K562 (cell line): ENCODE measurements around the gene SND1. TPM values are rescaled to one million over a fixed set of nuclear protein-coding genes. Genes with fewer than 3 reads are reported as not detected.

Experiments used
- ATAC-seq: fragments of 200-7000 bp; cut with Tn5 transposase; 3 replicates; pipeline ENCODE4 v1.9.1; 2020; ENCODE audit warnings: moderate library complexity
- BruUV-seq: library from RNA; stranded (reverse); fragments of 400-500 nt; replicated peaks from 2 replicates; lab custom pipeline; 2021; lab: Mats Ljungman, UMichigan
- CTCF ChIA-PET: fragments of 300-600 bp; formaldehyde crosslinking; extraction: SDS; loops from one replicate; lab custom pipeline; 2021; ENCODE audit warnings: low intra/inter-chr PET ratio; lab: Yijun Ruan, JAX
- POLR2A ChIA-PET: fragments of 300-600, 350-650 bp; sonication (Branson Sonifier 250); formaldehyde crosslinking; extraction: SDS; loops from one replicate; lab custom pipeline; 2021; ENCODE audit warnings: antibody characterized with exemption, inconsistent platforms; lab: Yijun Ruan, JAX
- DNase-seq, 4 experiments: peaks; one replicate each; pipeline versions ENCODE4 v3.0.0 to v3.0.0-alpha.2; 2011 to 2018; ENCODE audit warnings: low spot score in 3 of 4, mixed read lengths in 3 of 4; ENCODE audit errors: extremely low read depth in 1 of 4
- FAIRE-seq: peaks from 2 replicates; lab custom pipeline; 2011; peaks lifted over from hg19 to GRCh38; lab: Jason Lieb, UNC
- H2AFZ ChIP-seq: 2 replicates; pipeline ENCODE4 v1.6.0; 2011; ENCODE audit warnings: low read depth, low read length, control low read depth, inconsistent platforms
- H3K27ac ChIP-seq: fragments of 200-600 bp; 3 replicates; pipeline ENCODE4 v1.8.0; 2011; ENCODE audit warnings: low read depth, mild to moderate bottlenecking, control low read depth, inconsistent platforms, low read length, moderate library complexity, mixed read lengths; ENCODE audit errors: extremely low read depth
- H3K27me3 ChIP-seq, 2 experiments: fragments of 300-600 bp in 1 of 2; 2 replicates in 1 of 2; 3 replicates in 1 of 2; pipeline versions ENCODE4 v1.6.0 to v1.8.0; 2011; ENCODE audit warnings: inconsistent platforms in 2 of 2, low read length in 2 of 2, mild to moderate bottlenecking in 1 of 2, mixed read lengths in 1 of 2, moderate library complexity in 1 of 2; ENCODE audit not compliant: control insufficient read depth in 2 of 2, insufficient read depth in 2 of 2
- H3K36me3 ChIP-seq: fragments of 300-600 bp; 3 replicates; pipeline ENCODE4 v1.8.0; 2011; ENCODE audit warnings: mild to moderate bottlenecking, low read length, inconsistent platforms; ENCODE audit not compliant: control insufficient read depth, insufficient read depth
- H3K4me1 ChIP-seq, 2 experiments: fragments of 200-600 bp in 1 of 2; replicated peaks in 1 of 2; 2 replicates in 1 of 2; 3 replicates in 1 of 2; pipeline versions ENCODE4 v1.5.1 to v1.8.0; 2011; ENCODE audit warnings: inconsistent platforms in 2 of 2, low read length in 2 of 2, mild to moderate bottlenecking in 1 of 2, mixed read lengths in 1 of 2, moderate library complexity in 1 of 2; ENCODE audit not compliant: control insufficient read depth in 2 of 2, insufficient read depth in 2 of 2
- H3K4me2 ChIP-seq: 2 replicates; pipeline ENCODE4 v1.6.1; 2011; ENCODE audit warnings: low read length, control low read depth, inconsistent platforms, mixed read lengths; ENCODE audit not compliant: insufficient read depth
- H3K4me3 ChIP-seq: fragments of 200-600 bp; sonication (generic), shearing (Covaris generic); 2 replicates; pipeline ENCODE4 v1.5.1; 2016; ENCODE audit warnings: control low read depth, inconsistent platforms
- H3K79me2 ChIP-seq: fragments of 200-600 bp; 3 replicates; pipeline ENCODE4 v1.8.0; 2011; ENCODE audit warnings: low read length, inconsistent platforms; ENCODE audit not compliant: control insufficient read depth, insufficient read depth
- H3K9ac ChIP-seq, 2 experiments: 2 replicates each; pipeline versions ENCODE4 v1.6.0 to v1.6.1; 2011; ENCODE audit warnings: low read depth in 2 of 2, low read length in 2 of 2, control low read depth in 1 of 2, inconsistent platforms in 1 of 2, mild to moderate bottlenecking in 1 of 2, mixed read lengths in 1 of 2; ENCODE audit not compliant: insufficient read depth in 1 of 2
- H3K9me1 ChIP-seq: one replicate; pipeline ENCODE4 v1.6.0; 2011; ENCODE audit warnings: inconsistent platforms, mild to moderate bottlenecking, low read length, moderate library complexity; ENCODE audit not compliant: control insufficient read depth, insufficient read depth
- H3K9me3 ChIP-seq: replicated peaks from 2 replicates; pipeline ENCODE4 v1.5.1; 2011; ENCODE audit warnings: low read depth, low read length, inconsistent platforms; ENCODE audit not compliant: control insufficient read depth, insufficient read depth
- H4K20me1 ChIP-seq: replicated peaks from 2 replicates; pipeline ENCODE4 v1.6.1; 2011; ENCODE audit warnings: low read length, inconsistent platforms, mixed read lengths; ENCODE audit not compliant: control insufficient read depth, insufficient read depth
- CLOCK ChIP-seq: fragments of 250-450 bp; sonication (Bioruptor Pico); IDR thresholded peaks from 2 replicates; pipeline ENCODE4 v1.4.0; 2020; ENCODE audit warnings: mild to moderate bottlenecking, moderate library complexity, borderline replicate concordance
- FOXP1 ChIP-seq: sonication (generic); formaldehyde crosslinking; IDR thresholded peaks from 2 replicates; pipeline ENCODE4 v1.8.0; 2022; ENCODE audit warnings: mild to moderate bottlenecking, missing genetic modification reagents
- IRF2 ChIP-seq: sonication (generic); formaldehyde crosslinking; IDR thresholded peaks from 2 replicates; pipeline ENCODE4 v1.8.1; 2022; ENCODE audit warnings: mild to moderate bottlenecking, missing genetic modification reagents
- MLX ChIP-seq, 2 experiments: fragments of 450-650 bp in 1 of 2; sonication (generic) in 1 of 2; formaldehyde crosslinking; conservative IDR thresholded peaks; 2 replicates each; pipeline versions ENCODE4 v1.4.0 to v1.8.1; 2020 to 2022; ENCODE audit warnings: mild to moderate bottlenecking in 1 of 2, missing genetic modification reagents in 1 of 2
- ZC3H4 ChIP-seq: sonication (generic); formaldehyde crosslinking; IDR thresholded peaks from 2 replicates; pipeline ENCODE4 v1.9.0; 2021; ENCODE audit warnings: missing genetic modification reagents, borderline replicate concordance
- ZNF217 ChIP-seq: sonication (generic); formaldehyde crosslinking; IDR thresholded peaks from 2 replicates; pipeline ENCODE4 v1.8.0; 2022; ENCODE audit warnings: mild to moderate bottlenecking, missing genetic modification reagents
- ZNF318 ChIP-seq, 2 experiments: fragments of 450-650 bp; IDR thresholded peaks; 2 replicates each; pipeline ENCODE4 v1.6.1; 2016; ENCODE audit warnings: mild to moderate bottlenecking in 2 of 2, borderline replicate concordance in 1 of 2, low read depth in 1 of 2, moderate library complexity in 1 of 2
- ZNF699 ChIP-seq: fragments of 250-450 bp; sonication (Bioruptor Pico); IDR thresholded peaks from 2 replicates; pipeline ENCODE4 v1.8.0; 2021; ENCODE audit warnings: mild to moderate bottlenecking, moderate library complexity; ENCODE audit not compliant: insufficient replicate concordance
- WGBS: fragments of 100-300 bp; shearing (Covaris generic); methylation state at CpG from one replicate; pipeline ENCODE4 v1.1.6; 2016; ENCODE audit warnings: low coverage, mixed read lengths; ENCODE audit not compliant: insufficient coverage; ENCODE audit errors: missing lambda C conversion rate; 5-methylcytosine and 5-hydroxymethylcytosine counted together
- in situ Hi-C: fragments of 300-500 bp; cut with MboI; formaldehyde crosslinking; loops from 4 replicates; pipeline ENCODE4 v1.15.0; 2018; ENCODE audit warnings: inconsistent platforms, mixed read lengths
- intact Hi-C: fragments of 100-400 bp; cut with micrococcal nuclease; formaldehyde crosslinking; loops from 2 replicates; pipeline ENCODE4 v1.14.2; 2022
- polyA plus RNA-seq, 8 experiments: library from polyadenylated mRNA; depleted of rRNA in 4 of 8; stranded (reverse) in 5 of 8; unstranded in 3 of 8; fragments of >200 nt; fragmentation: Nextera tagmentation in 2 of 8; fragmentation: Illumina TruSeq in 1 of 8; extraction: Ambion mirVana in 2 of 8; extraction: Trizol in 1 of 8; gene quantifications; 2 replicates each; pipeline versions ENCODE4 v1.2.1 to v1.2.3, GENCODE V29; 2011 to 2014; ENCODE audit warnings: inconsistent platforms in 1 of 8, missing spikeins in 1 of 8
- total RNA-seq, 7 experiments: library from RNA; depleted of rRNA in 6 of 7; stranded (reverse); fragments of >200 nt in 6 of 7; fragmentation: Illumina TruSeq in 2 of 7; extraction: Trizol in 2 of 7; gene quantifications; 2 replicates each; pipeline versions ENCODE4 v1.2.1 to v1.2.3, GENCODE V29; 2011 to 2021; ENCODE audit warnings: low replicate concordance in 1 of 7

The SND1 gene
- total and polyA plus RNA-seq, 9 of the 15 experiments (the other 6 are each of a cell fraction or from before 2014, with no cell fraction given): 46.5 to 307 (median 191) TPM

- TF ChIP-seq IRF2 (CRISPR knock-in tag) (no peak), ZNF699 (CRISPR knock-in tag) (no peak), ZC3H4 (no peak), FOXP1 (CRISPR knock-in tag) (no peak)
Observed at GRCh38 chr7:127771707-127772106, 119.7 kb downstream of the SND1 start (continued).

- H3K79me2 ChIP-seq: peaks cover 42% of the 10 kb centered on the region
- peaks cover 0 to 2% of the 10 kb centered on the region in 2 experiments; a peak in 1 of 5 replicates for H3K4me1 ChIP-seq
- FAIRE-seq (no peak), DNase-seq (no peak), ATAC-seq (no peak)
- intact Hi-C loops: no loop called here
- H3K9me3 ChIP-seq: no peaks in the 10 kb centered on the region
- no peaks in the 10 kb centered on the region for H3K9me1 ChIP-seq
- in situ Hi-C loops: no loop called here
- WGBS: 92% methylated on average over 1 of the region's 1 CpG
- H3K4me2 ChIP-seq: no peak overlapping the region
- H3K27me3 ChIP-seq: no peaks in the 10 kb centered on the region
- H3K27ac ChIP-seq: no peak overlapping the region
- no peak overlapping the region for H3K4me3 ChIP-seq
- no TSS peak for BruUV-seq
- POLR2A ChIA-PET: interaction anchor here (1.3 to 1.6 kb wide), 3 partner anchors 12 to 15 kb away, joined by 4 read pairs; no protein-coding TSS in a partner anchor
- CTCF ChIA-PET: no interaction called here
- H2AFZ ChIP-seq: no peak overlapping the region
- no peak overlapping the region for H3K9ac ChIP-seq
- peaks cover 25% of the 10 kb centered on the region for H4K20me1 ChIP-seq
- peaks cover 24% of the 10 kb centered on the region; the same call in 2 of the 3 replicates for H3K36me3 ChIP-seq
- TF ChIP-seq ZNF217 (CRISPR knock-in tag): no peak
- TF ChIP-seq ZNF318 (IDR thresholded peaks at IDR 0.05; ENCODE audit: borderline replicate concordance in 1 of 2, low read depth in 1 of 2): no peak
- no peak for TF ChIP-seq CLOCK (CRISPR knock-in tag)
- no peak for TF ChIP-seq MLX (CRISPR knock-in tag; conservative IDR thresholded peaks at IDR 0.05)
Observed at GRCh38 chr7:127776776-127777386, 124.9 kb downstream of the SND1 start.
